Measurements from ENCODE around the gene FHOD3. TPM values are rescaled to one million over a fixed set of nuclear protein-coding genes. Genes with fewer than 3 reads are reported as not detected.

Gene FHOD3
- total and polyA plus RNA-seq, 2 of the 8 experiments (the other 6 are each of a cell fraction or from before 2014, with no cell fraction given) = 9.7 to 10.5 TPM

- TF ChIP-seq EP300 (IDR thresholded peaks at IDR 0.05; ENCODE audit: borderline replicate concordance in 1 of 2, low read depth in 2 of 2, low read length in 2 of 2) (no peak), RFX5 (IDR thresholded peaks at IDR 0.05; ENCODE audit: borderline replicate concordance, low read depth, low read length) (no peak), RNF2 (IDR thresholded peaks at IDR 0.05; ENCODE audit: borderline replicate concordance, low read depth, low read length, missing control alignments, poor library complexity, severe bottlenecking) (no peak), MAFK (IDR thresholded peaks at IDR 0.05; ENCODE audit: low read depth, low read length) (no peak), NRF1 (IDR thresholded peaks at IDR 0.05; ENCODE audit: low read depth, low read length) (no peak)
Observed at GRCh38 chr18:36396190-36396589, 98.7 kb downstream of the FHOD3 start (continued).
